HL-60 (cell line): ENCODE data around the gene TM7SF2.

Source experiments
- CTCF ChIP-seq: IDR thresholded peaks from one replicate; pipeline ENCODE4 v1.5.1; 2011; ENCODE audit warnings: low read length, control low read depth, inconsistent platforms; ENCODE audit not compliant: insufficient read depth
- GABPA ChIP-seq: IDR thresholded peaks from 2 replicates; pipeline ENCODE4 v1.6.1; 2012; ENCODE audit warnings: low read depth
- POLR2AphosphoS5 ChIP-seq: IDR thresholded peaks from 2 replicates; pipeline ENCODE4 v1.6.1; 2012; ENCODE audit warnings: low read depth
- REST ChIP-seq: IDR thresholded peaks from 2 replicates; pipeline ENCODE4 v1.6.1; 2012; ENCODE audit warnings: low read depth; ENCODE audit not compliant: insufficient replicate concordance

- TF ChIP-seq CTCF (no peak), GABPA (no peak), POLR2AphosphoS5 (no peak), REST (no peak)
These were observed 9.3 kb upstream of the TM7SF2 start for GRCh38 chr11:65102142-65103095.
